ENCODE data around the gene CFAP61.

CFAP61 gene

GRCh38 chr20:20391115-20391514 is 338.8 kb downstream of the CFAP61 start:
- H3K27me3 ChIP-seq (ENCODE audit: insufficient read depth, low read length, poor library complexity, severe bottlenecking): no peaks in the 10 kb centered on the region
- H3K36me3 ChIP-seq (ENCODE audit: insufficient read depth, low read length): no peaks in the 10 kb centered on the region
- H3K79me2 ChIP-seq (ENCODE audit: insufficient read depth, low read length): no peaks in the 10 kb centered on the region
- H4K20me1 ChIP-seq (ENCODE audit: insufficient read depth, low read length, poor library complexity, severe bottlenecking): no peaks in the 10 kb centered on the region
- no peaks in the 10 kb centered on the region for H3F3A ChIP-seq (ENCODE audit: low read depth)
- no peaks in the 10 kb centered on the region for H3K4me1 ChIP-seq (ENCODE audit: insufficient read depth, low read length, poor library complexity, severe bottlenecking)
- no peak overlapping the region for H2AFZ ChIP-seq (ENCODE audit: low read length)
- no peaks in the 10 kb centered on the region for H3K9me3 ChIP-seq (ENCODE audit: insufficient read depth, low read depth, low read length)
- H3K4me2 ChIP-seq (ENCODE audit: low read depth, low read length, poor library complexity, severe bottlenecking): no peak overlapping the region
- no peak overlapping the region for H3K9ac ChIP-seq (ENCODE audit: low read depth, low read length, poor library complexity, severe bottlenecking)
- no peaks in the 10 kb centered on the region for H3K9me2 ChIP-seq (replicated peaks; ENCODE audit: low read depth, low read length)
- TF ChIP-seq EZH2phosphoT487 (IDR thresholded peaks at IDR 0.05; ENCODE audit: borderline replicate concordance) (no peak), CTCF (conservative IDR thresholded peaks at IDR 0.05; ENCODE audit: low read length) (no peak)
- H3K4me3 ChIP-seq (ENCODE audit: low read length, poor library complexity, severe bottlenecking): no peak overlapping the region

GRCh38 chr20:20391766-20392165 is 339.4 kb downstream of the CFAP61 start:
- Histone ChIP-seq H3K9me3 (ENCODE audit: insufficient read depth, low read depth, low read length) (no peaks in the 10 kb centered on the region), H3K9ac (ENCODE audit: low read depth, low read length, poor library complexity, severe bottlenecking) (no peak overlapping the region), H3F3A (ENCODE audit: low read depth) (no peaks in the 10 kb centered on the region)

GRCh38 chr20:20393207-20394120 is 341.1 kb downstream of the CFAP61 start:
- H3K27me3 ChIP-seq (ENCODE audit: insufficient read depth, low read length, poor library complexity, severe bottlenecking): no peaks in the 10 kb centered on the region
- no peaks in the 10 kb centered on the region for H3F3A ChIP-seq (ENCODE audit: low read depth)
- no peaks in the 10 kb centered on the region for H4K20me1 ChIP-seq (ENCODE audit: insufficient read depth, low read length, poor library complexity, severe bottlenecking)
- H3K9ac ChIP-seq (ENCODE audit: low read depth, low read length, poor library complexity, severe bottlenecking): no peak overlapping the region
- TF ChIP-seq EZH2phosphoT487 (IDR thresholded peaks at IDR 0.05; ENCODE audit: borderline replicate concordance) (no peak), CTCF (conservative IDR thresholded peaks at IDR 0.05; ENCODE audit: low read length) (no peak)
- H3K79me2 ChIP-seq (ENCODE audit: insufficient read depth, low read length): no peaks in the 10 kb centered on the region
- no peaks in the 10 kb centered on the region for H3K9me2 ChIP-seq (replicated peaks; ENCODE audit: low read depth, low read length)
- H3K9me3 ChIP-seq (ENCODE audit: insufficient read depth, low read depth, low read length): no peaks in the 10 kb centered on the region
- H2AFZ ChIP-seq (ENCODE audit: low read length): no peak overlapping the region
- no peak overlapping the region for H3K4me3 ChIP-seq (ENCODE audit: low read length, poor library complexity, severe bottlenecking)
- H3K4me1 ChIP-seq (ENCODE audit: insufficient read depth, low read length, poor library complexity, severe bottlenecking): no peaks in the 10 kb centered on the region
- no peak overlapping the region for H3K4me2 ChIP-seq (ENCODE audit: low read depth, low read length, poor library complexity, severe bottlenecking)
- no peaks in the 10 kb centered on the region for H3K36me3 ChIP-seq (ENCODE audit: insufficient read depth, low read length)

More at GRCh38 chr20:20391766-20392165, 339.4 kb downstream of the CFAP61 start:
- Histone ChIP-seq H3K36me3 (ENCODE audit: insufficient read depth, low read length) (no peaks in the 10 kb centered on the region), H3K4me2 (ENCODE audit: low read depth, low read length, poor library complexity, severe bottlenecking) (no peak overlapping the region), H4K20me1 (ENCODE audit: insufficient read depth, low read length, poor library complexity, severe bottlenecking) (no peaks in the 10 kb centered on the region), H3K4me1 (ENCODE audit: insufficient read depth, low read length, poor library complexity, severe bottlenecking) (no peaks in the 10 kb centered on the region), H3K27me3 (ENCODE audit: insufficient read depth, low read length, poor library complexity, severe bottlenecking) (no peaks in the 10 kb centered on the region), H2AFZ (ENCODE audit: low read length) (no peak overlapping the region), H3K4me3 (ENCODE audit: low read length, poor library complexity, severe bottlenecking) (no peak overlapping the region), H3K79me2 (ENCODE audit: insufficient read depth, low read length) (no peaks in the 10 kb centered on the region), H3K9me2 (replicated peaks; ENCODE audit: low read depth, low read length) (no peaks in the 10 kb centered on the region)
- no peak for TF ChIP-seq CTCF (conservative IDR thresholded peaks at IDR 0.05; ENCODE audit: low read length)
- TF ChIP-seq EZH2phosphoT487 (IDR thresholded peaks at IDR 0.05; ENCODE audit: borderline replicate concordance): no peak

Measured in Loucy (cell line).